IMR-90 (cell line): ENCODE measurements around the gene FGF9. TPM values are rescaled to one million over a fixed set of nuclear protein-coding genes. Genes with fewer than 3 reads are reported as not detected.

Source experiments
- ATAC-seq: fragments of 200-7000 bp; cut with Tn5 transposase; 2 replicates; pipeline ENCODE4 v1.9.1; 2020; ENCODE audit warnings: low read depth, mild to moderate bottlenecking, moderate library complexity
- BruUV-seq: library from RNA; stranded (reverse); fragments of 400-500 nt; replicated peaks from 2 replicates; lab custom pipeline; 2021; lab: Mats Ljungman, UMichigan
- CTCF ChIA-PET: fragments of 300-600 bp; formaldehyde crosslinking; extraction: SDS; loops from one replicate; lab custom pipeline; 2021; ENCODE audit warnings: antibody characterized with exemption; lab: Yijun Ruan, JAX
- POLR2A ChIA-PET: fragments of 300-600 bp; sonication (Branson Sonifier 250); formaldehyde crosslinking; loops from one replicate; lab custom pipeline; 2022; ENCODE audit warnings: antibody characterized with exemption; ENCODE audit not compliant: unreplicated experiment; lab: Charles Lee
- DNase-seq: peaks from one replicate; pipeline ENCODE4 v3.0.0; 2013
- H2AFZ ChIP-seq: replicated peaks from 2 replicates; pipeline ENCODE3; 2013; ENCODE audit warnings: low read length, mild to moderate bottlenecking; ENCODE audit not compliant: poor library complexity
- H2AK5ac ChIP-seq: 2 replicates; pipeline ENCODE4 v1.6.1; 2013; ENCODE audit warnings: low read depth, low read length, inconsistent platforms
- H2AK9ac ChIP-seq: replicated peaks from 2 replicates; pipeline ENCODE3; 2013; ENCODE audit warnings: mild to moderate bottlenecking, low read depth, low read length, moderate library complexity; ENCODE audit not compliant: poor library complexity
- H2BK120ac ChIP-seq: 2 replicates; pipeline ENCODE4 v1.6.1; 2013; ENCODE audit warnings: low read depth, low read length, inconsistent platforms
- H2BK15ac ChIP-seq: 3 replicates; pipeline ENCODE4 v1.6.1; 2013; ENCODE audit warnings: low read depth, low read length, inconsistent platforms
- H2BK20ac ChIP-seq: 2 replicates; pipeline ENCODE4 v1.6.1; 2013; ENCODE audit warnings: low read depth, mild to moderate bottlenecking, inconsistent platforms, low read length, moderate library complexity
- H2BK5ac ChIP-seq: 2 replicates; pipeline ENCODE4 v1.6.1; 2013; ENCODE audit warnings: mild to moderate bottlenecking, low read depth, low read length, inconsistent platforms; ENCODE audit not compliant: poor library complexity, severe bottlenecking
- H3K14ac ChIP-seq: replicated peaks from 2 replicates; pipeline ENCODE4 v1.6.1; 2013; ENCODE audit warnings: low read depth, low read length, inconsistent platforms
- H3K18ac ChIP-seq: 2 replicates; pipeline ENCODE4 v1.6.1; 2013; ENCODE audit warnings: low read depth, low read length, control low read depth
- H3K23ac ChIP-seq: 2 replicates; pipeline ENCODE4 v1.6.1; 2013; ENCODE audit warnings: low read depth, low read length, inconsistent platforms
- H3K27ac ChIP-seq: 2 replicates; pipeline ENCODE4 v1.5.1; 2013; ENCODE audit warnings: mild to moderate bottlenecking, control low read depth, low read length; ENCODE audit not compliant: insufficient read depth
- H3K27me3 ChIP-seq: 2 replicates; pipeline ENCODE4 v1.6.1; 2013; ENCODE audit warnings: low read length; ENCODE audit not compliant: control insufficient read depth, insufficient read depth
- H3K36me3 ChIP-seq: 2 replicates; pipeline ENCODE4 v1.6.1; 2013; ENCODE audit warnings: low read length, mixed read lengths; ENCODE audit not compliant: control insufficient read depth, insufficient read depth
- H3K4ac ChIP-seq: 2 replicates; pipeline ENCODE4 v1.6.1; 2013; ENCODE audit warnings: low read depth, low read length, inconsistent platforms
- H3K4me1 ChIP-seq: 2 replicates; pipeline ENCODE4 v1.6.1; 2013; ENCODE audit warnings: low read length, mixed read lengths; ENCODE audit not compliant: control insufficient read depth, insufficient read depth
- H3K4me2 ChIP-seq: 2 replicates; pipeline ENCODE4 v1.6.1; 2013; ENCODE audit warnings: low read depth, mild to moderate bottlenecking, control low read depth, low read length, moderate library complexity
- H3K4me3 ChIP-seq: 2 replicates; pipeline ENCODE4 v1.5.1; 2013; ENCODE audit warnings: low read depth, mild to moderate bottlenecking, control low read depth, low read length, moderate library complexity; ENCODE audit not compliant: insufficient read depth
- H3K56ac ChIP-seq: 2 replicates; pipeline ENCODE4 v1.6.1; 2013; ENCODE audit warnings: low read length, inconsistent platforms; ENCODE audit not compliant: insufficient read depth; ENCODE audit errors: extremely low read depth
- H3K79me1 ChIP-seq, 2 experiments: 2 replicates each; pipeline ENCODE4 v1.6.1; 2013; ENCODE audit warnings: low read length in 2 of 2, inconsistent platforms in 1 of 2, low read depth in 1 of 2
- H3K9ac ChIP-seq: 2 replicates; pipeline ENCODE4 v1.6.1; 2013; ENCODE audit warnings: low read depth, low read length, control low read depth
- H3K9me1 ChIP-seq: 2 replicates; pipeline ENCODE4 v1.6.1; 2013; ENCODE audit warnings: low read length, inconsistent platforms; ENCODE audit not compliant: insufficient read depth
- H3K9me3 ChIP-seq: 2 replicates; pipeline ENCODE4 v1.6.1; 2013; ENCODE audit warnings: low read length; ENCODE audit not compliant: control insufficient read depth, insufficient read depth
- H4K20me1 ChIP-seq: 2 replicates; pipeline ENCODE4 v1.6.1; 2013; ENCODE audit warnings: low read length, inconsistent platforms; ENCODE audit not compliant: insufficient read depth
- H4K5ac ChIP-seq: 2 replicates; pipeline ENCODE4 v1.6.1; 2013; ENCODE audit warnings: mild to moderate bottlenecking, low read depth, low read length, control low read depth
- H4K8ac ChIP-seq, 2 experiments: 2 replicates each; pipeline ENCODE4 v1.6.1; 2013; ENCODE audit warnings: low read depth in 2 of 2, low read length in 2 of 2, control low read depth in 1 of 2, inconsistent platforms in 1 of 2
- H4K91ac ChIP-seq: 2 replicates; pipeline ENCODE4 v1.6.1; 2013; ENCODE audit warnings: low read depth, low read length, inconsistent platforms; ENCODE audit not compliant: insufficient read depth
- BHLHE40 ChIP-seq: fragments of 150-350 bp; IDR thresholded peaks from 2 replicates; pipeline ENCODE4 v1.6.1; 2016; ENCODE audit warnings: mild to moderate bottlenecking, low read depth, low read length
- CEBPB ChIP-seq: IDR thresholded peaks from 2 replicates; pipeline ENCODE4 v1.6.1; 2012; ENCODE audit warnings: low read depth, low read length, improper control_type of control experiment
- CHD1 ChIP-seq: IDR thresholded peaks from 2 replicates; pipeline ENCODE4 v1.6.1; 2012; ENCODE audit warnings: low read depth, low read length, improper control_type of control experiment
- CTCF ChIP-seq: conservative IDR thresholded peaks from 2 replicates; pipeline ENCODE4 v1.5.1; 2012; ENCODE audit warnings: mild to moderate bottlenecking, low read depth, low read length, improper control_type of control experiment
- ELK1 ChIP-seq: fragments of 150-350 bp; IDR thresholded peaks from 2 replicates; pipeline ENCODE4 v1.6.1; 2016; ENCODE audit warnings: low read depth, mild to moderate bottlenecking, low read length, moderate library complexity, borderline replicate concordance
- FOS ChIP-seq: fragments of 150-350 bp; IDR thresholded peaks from 2 replicates; pipeline ENCODE4 v1.6.1; 2016; ENCODE audit warnings: low read depth, low read length
- MAFK ChIP-seq: IDR thresholded peaks from 2 replicates; pipeline ENCODE4 v1.6.1; 2012; ENCODE audit warnings: low read depth, low read length, improper control_type of control experiment
- MAZ ChIP-seq: IDR thresholded peaks from 2 replicates; pipeline ENCODE4 v1.6.1; 2012; ENCODE audit warnings: low read depth, mild to moderate bottlenecking, low read length, improper control_type of control experiment, moderate library complexity, borderline replicate concordance
- MXI1 ChIP-seq: IDR thresholded peaks from 2 replicates; pipeline ENCODE4 v1.6.1; 2012; ENCODE audit warnings: low read depth, mild to moderate bottlenecking, low read length, moderate library complexity, borderline replicate concordance
- NFE2L2 ChIP-seq: fragments of 150-350 bp; IDR thresholded peaks from 2 replicates; pipeline ENCODE4 v1.6.1; 2016; ENCODE audit warnings: low read depth, mild to moderate bottlenecking, low read length
- POLR2A ChIP-seq: IDR thresholded peaks from 2 replicates; pipeline ENCODE4 v1.6.1; 2012; ENCODE audit warnings: mild to moderate bottlenecking, low read depth, low read length
- RAD21 ChIP-seq: IDR thresholded peaks from 2 replicates; pipeline ENCODE4 v1.6.1; 2012; ENCODE audit warnings: low read length, improper control_type of control experiment
- RCOR1 ChIP-seq: IDR thresholded peaks from 2 replicates; pipeline ENCODE4 v1.6.1; 2012; ENCODE audit warnings: mild to moderate bottlenecking, low read length, improper control_type of control experiment; ENCODE audit not compliant: insufficient replicate concordance
- RFX5 ChIP-seq: IDR thresholded peaks from 2 replicates; pipeline ENCODE4 v1.8.0; 2012; ENCODE audit warnings: low read depth, mild to moderate bottlenecking, low read length, moderate library complexity
- SMC3 ChIP-seq: fragments of 150-350 bp; IDR thresholded peaks from 2 replicates; pipeline ENCODE4 v1.6.1; 2016; ENCODE audit warnings: low read depth, mild to moderate bottlenecking, antibody characterized with exemption, low read length, moderate library complexity
- USF2 ChIP-seq: fragments of 150-350 bp; IDR thresholded peaks from 2 replicates; pipeline ENCODE4 v1.6.1; 2017; ENCODE audit warnings: mild to moderate bottlenecking, antibody characterized with exemption, low read length, low read depth
- WGBS, 2 experiments: methylation state at CpG; one replicate each; pipeline versions ENCODE4 v1.1.5 to v1.1.7; 2013; ENCODE audit warnings: missing lambda C conversion rate in 2 of 2; ENCODE audit not compliant: insufficient read length in 1 of 2; ENCODE audit errors: extremely low coverage in 2 of 2; 5-methylcytosine and 5-hydroxymethylcytosine counted together
- dilution Hi-C: fragments of 300-500 bp; cut with HindIII; formaldehyde crosslinking; loops from one replicate; pipeline ENCODE4 v1.14.3; 2018; ENCODE audit warnings: low sequenced_read_pairs; ENCODE audit not compliant: unreplicated experiment
- in situ Hi-C: fragments of 300-500 bp; cut with MboI; formaldehyde crosslinking; loops from 3 replicates; pipeline ENCODE4 v1.14.3; 2019; ENCODE audit warnings: low sequenced_read_pairs, inconsistent platforms, mixed read lengths
- intact Hi-C: fragments of 100-400 bp; cut with micrococcal nuclease; formaldehyde crosslinking; loops from 2 replicates; pipeline ENCODE4 v1.10.0; 2022
- polyA plus RNA-seq, 3 experiments: library from polyadenylated mRNA; depleted of rRNA; stranded (reverse); fragments of >200 nt; gene quantifications; 2 replicates each; pipeline ENCODE4 v1.2.3, GENCODE V29; 2012; ENCODE audit warnings: low replicate concordance in 1 of 3
- total RNA-seq: library from RNA; depleted of rRNA; stranded (reverse); fragments of >200 nt; gene quantifications from 2 replicates; pipeline ENCODE4 v1.2.3, GENCODE V29; 2012

Gene FGF9
- total and polyA plus RNA-seq, 2 of the 4 experiments (the other 2 are of a cell fraction) = under 0.01 to 0.05 TPM

- no peak overlapping the region for H2BK20ac ChIP-seq
- H3K14ac ChIP-seq = no peak overlapping the region
- no peak overlapping the region for H2BK5ac ChIP-seq
- no peak overlapping the region for H2AFZ ChIP-seq
- H3K4ac ChIP-seq = no peak overlapping the region
- ChIA-PET POLR2A (no interaction called here), CTCF (interaction anchor here (0.5 kb wide), 1 partner anchor 533 kb away, joined by 4 read pairs; no protein-coding TSS in a partner anchor)
- H3K9me3 ChIP-seq = peaks cover 5% of the 10 kb centered on the region
- no peak overlapping the region for H2BK120ac ChIP-seq
- in situ Hi-C loops (no loop called here), dilution Hi-C loops (no loop called here), intact Hi-C loops (no loop called here)
- H4K91ac ChIP-seq = no peak overlapping the region
- no TSS peak for BruUV-seq
- no peaks in the 10 kb centered on the region for H4K20me1 ChIP-seq
- no peak for ATAC-seq
- TF ChIP-seq MAZ (no peak), MAFK (no peak), CTCF (no peak), CEBPB (no peak), MXI1 (no peak), FOS (no peak), RCOR1 (no peak), RAD21 (no peak), BHLHE40 (no peak), CHD1 (no peak), RFX5 (no peak), USF2 (no peak), NFE2L2 (no peak), ELK1 (no peak), SMC3 (no peak), POLR2A (no peak)
- no peak overlapping the region; the same call in 1 of the 2 replicates for H3K4me2 ChIP-seq
- peaks cover 6% of the 10 kb centered on the region for H3K4me1 ChIP-seq
- no peak overlapping the region for H4K8ac ChIP-seq
- no peak overlapping the region for H3K27ac ChIP-seq
- no peak overlapping the region for H2AK9ac ChIP-seq
- no peak overlapping the region for H2AK5ac ChIP-seq
- no peak overlapping the region for H3K23ac ChIP-seq
- no peak overlapping the region for H2BK15ac ChIP-seq
- no peaks in the 10 kb centered on the region; the same call in 1 of the 2 replicates for H3K27me3 ChIP-seq
- no peak overlapping the region for H3K4me3 ChIP-seq
- no peaks in the 10 kb centered on the region for H3K79me1 ChIP-seq
- no peaks in the 10 kb centered on the region for H3K36me3 ChIP-seq
- WGBS, 2 experiments = no CpG with 5 or more reads among the region's 6 CpGs
- H3K9ac ChIP-seq = no peak overlapping the region
- DNase-seq = no peak
- peaks cover 6% of the 10 kb centered on the region; the same call in 1 of the 2 replicates for H3K9me1 ChIP-seq
- H3K56ac ChIP-seq = no peak overlapping the region; the same call in 1 of the 2 replicates
- no peak overlapping the region; the same call in 1 of the 2 replicates for H3K18ac ChIP-seq
- H4K5ac ChIP-seq = no peak overlapping the region
Measured at GRCh38 chr13:21753117-21753729, 82.3 kb downstream of the FGF9 start.
